ENCODE measurements around the gene TGFB2. TPM values are rescaled to one million over a fixed set of nuclear protein-coding genes. Genes with fewer than 3 reads are reported as not detected.

Gene TGFB2
- total RNA-seq, 4 donors from 2014 or later: 0.56 to 2.3 (median 0.86) TPM

DNA sequence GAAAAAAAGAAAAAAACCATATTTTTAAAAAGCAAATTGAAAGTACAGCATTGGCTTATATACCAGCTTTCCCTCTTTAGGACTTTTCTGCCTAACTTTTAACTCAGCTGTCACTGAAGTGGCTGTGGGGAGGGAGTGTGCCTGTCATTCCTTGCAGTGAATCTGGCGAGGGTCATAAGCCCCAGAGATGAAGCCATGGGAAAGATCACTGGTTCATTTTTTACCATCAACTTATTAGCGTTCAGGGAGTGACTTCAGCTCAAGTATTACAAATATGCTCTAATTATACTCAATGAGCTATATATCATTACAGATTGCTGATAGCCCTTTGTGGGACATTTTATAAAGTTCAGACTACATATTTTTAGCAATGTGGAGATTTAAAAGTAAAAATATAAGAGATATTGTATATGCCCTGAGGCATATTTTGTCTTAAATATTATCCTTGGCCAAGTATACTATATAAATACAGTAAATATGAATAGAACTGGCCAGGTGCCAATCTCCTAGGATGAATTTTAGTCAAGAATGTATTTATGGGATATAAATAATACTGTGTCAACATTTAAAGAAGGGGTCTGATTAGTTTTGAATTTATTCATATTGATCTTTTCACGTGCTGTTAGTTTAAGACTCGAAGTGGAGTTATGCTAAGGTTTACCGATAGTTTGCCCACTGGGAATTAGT lies 4.4 kb downstream of the TGFB2 start:
- H3K4me3 ChIP-seq: peak overlapping the region; percentile 9 to 86 (median 70)
- intact Hi-C loops (cut with DNase I; ENCODE audit: low total_unique reads) (loop anchor here (5.0 to 10.0 kb wide), 4 partner anchors 63 to 823 kb away; partner anchors contain the start of gene LYPLAL1), in situ Hi-C loops (cut with MboI; ENCODE audit: low sequenced_read_pairs in 4 of 4) (loop anchor here (10.0 to 25.0 kb wide), 5 partner anchors 113 to 1313 kb away; no protein-coding TSS in a partner anchor)
- peaks cover 55 to 56% of the 10 kb centered on the region in 2 donors for H3K4me1 ChIP-seq
- no peaks in the 10 kb centered on the region for H3K36me3 ChIP-seq
- H3K27ac ChIP-seq: peak overlapping the region; percentile 90 to 94 (median 92)
- H3K27me3 ChIP-seq: no peaks in the 10 kb centered on the region
- no peak for TF ChIP-seq CTCF (IDR thresholded peaks at IDR 0.05 in 4 of 5, conservative IDR thresholded peaks at IDR 0.05 in 1 of 5)
- TF ChIP-seq POLR2A (IDR thresholded peaks at IDR 0.05): no peak
- no peaks in the 10 kb centered on the region for H3K9me3 ChIP-seq
- DNase-seq: no peak
- ATAC-seq: no peak

DNA sequence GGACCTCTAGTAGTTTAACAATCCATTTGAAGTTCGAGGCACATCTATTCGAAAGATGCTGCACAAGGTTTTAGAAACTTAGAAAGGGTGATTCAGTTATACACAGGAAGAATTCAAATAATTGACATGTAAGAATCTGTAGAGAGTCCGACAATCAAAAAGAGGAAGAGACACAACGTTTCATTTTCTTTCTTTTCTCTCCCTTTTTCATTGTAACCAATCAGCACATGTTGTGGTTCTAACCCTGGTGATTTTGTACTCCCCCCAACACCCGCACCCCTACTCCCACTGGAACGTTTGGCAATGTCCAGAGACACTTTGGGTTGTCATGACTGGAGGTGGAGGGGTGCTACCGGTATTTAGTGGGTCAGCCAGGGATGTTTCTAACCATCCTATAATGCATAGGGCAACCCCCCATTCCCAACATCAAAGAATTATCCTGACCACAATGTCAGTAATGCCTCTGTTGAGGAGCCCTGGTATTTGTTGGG lies 4.9 kb downstream of the TGFB2 start:
- DNase-seq: no peak
- Histone ChIP-seq H3K4me3 (peak overlapping the region; percentile 4 to 86 (median 70)), H3K36me3 (no peaks in the 10 kb centered on the region), H3K27me3 (no peaks in the 10 kb centered on the region), H3K4me1 (peaks cover 58 to 59% of the 10 kb centered on the region in 2 donors), H3K27ac (peak overlapping the region; percentile 90 to 94 (median 92)), H3K9me3 (no peaks in the 10 kb centered on the region)
- TF ChIP-seq CTCF (IDR thresholded peaks at IDR 0.05 in 4 of 5, conservative IDR thresholded peaks at IDR 0.05 in 1 of 5): no peak
- no peak for TF ChIP-seq POLR2A (IDR thresholded peaks at IDR 0.05)
- in situ Hi-C loops (cut with MboI; ENCODE audit: low sequenced_read_pairs in 4 of 4): loop anchor here in 1 of 4 donors (25.0 kb wide), 1 partner anchor 112 kb away; no protein-coding TSS in a partner anchor
- ATAC-seq: no peak
- intact Hi-C loops (cut with DNase I; ENCODE audit: low total_unique reads): no loop called here

GRCh38 chr1:218350801-218351266 lies 5.7 kb downstream of the TGFB2 start:
- in situ Hi-C loops (cut with MboI; ENCODE audit: low sequenced_read_pairs in 4 of 4) (loop anchor here in 1 of 4 donors (25.0 kb wide), 1 partner anchor 111 kb away; no protein-coding TSS in a partner anchor), intact Hi-C loops (cut with DNase I; ENCODE audit: low total_unique reads) (no loop called here)
- Histone ChIP-seq H3K9me3 (no peaks in the 10 kb centered on the region), H3K27me3 (no peaks in the 10 kb centered on the region), H3K4me3 (peak overlapping the region; percentile 37 to 86 (median 44)), H3K36me3 (no peaks in the 10 kb centered on the region), H3K4me1 (peaks cover 65 to 66% of the 10 kb centered on the region in 2 donors), H3K27ac (peak overlapping the region; percentile 90 to 94 (median 92))
- ATAC-seq (no peak), DNase-seq (no peak)
- TF ChIP-seq CTCF (IDR thresholded peaks at IDR 0.05 in 4 of 5, conservative IDR thresholded peaks at IDR 0.05 in 1 of 5) (no peak), POLR2A (IDR thresholded peaks at IDR 0.05) (no peak)

- DNase-seq (peak in 1 of 2 donors; percentile 55), ATAC-seq (peak; percentile 32 to 48)
- Histone ChIP-seq H3K36me3 (no peaks in the 10 kb centered on the region), H3K9me3 (no peaks in the 10 kb centered on the region), H3K4me1 (peaks cover 65 to 69% of the 10 kb centered on the region in 2 donors), H3K4me3 (peak overlapping the region; percentile 37 to 86 (median 44)), H3K27me3 (no peaks in the 10 kb centered on the region), H3K27ac (peak overlapping the region; percentile 90 to 94 (median 92))
- in situ Hi-C loops (cut with MboI; ENCODE audit: low sequenced_read_pairs in 4 of 4): loop anchor here in 1 of 4 donors (25.0 kb wide), 1 partner anchor 111 kb away; no protein-coding TSS in a partner anchor
- intact Hi-C loops (cut with DNase I; ENCODE audit: low total_unique reads): no loop called here
- no peak for TF ChIP-seq POLR2A (IDR thresholded peaks at IDR 0.05)
- peak in 4 of 5 experiments; percentile 40 to 58 (median 44) for TF ChIP-seq CTCF (IDR thresholded peaks at IDR 0.05 in 4 of 5, conservative IDR thresholded peaks at IDR 0.05 in 1 of 5)
These were observed 6.4 kb downstream of the TGFB2 start for GRCh38 chr1:218351391-218352074.
